Measurements from ENCODE around the gene NT5DC2. TPM values are rescaled to one million over a fixed set of nuclear protein-coding genes. Genes with fewer than 3 reads are reported as not detected.

Gene NT5DC2
- total RNA-seq, 1 experiment from 2014 or later = 215 TPM

GRCh38 chr3:52488746-52489145 is 44.9 kb downstream of the NT5DC2 start:
- H3K4me2 ChIP-seq = no peak overlapping the region
- no peak overlapping the region for H2AFZ ChIP-seq
- no peaks in the 10 kb centered on the region for H3K27me3 ChIP-seq (ENCODE audit: insufficient read depth, low read depth)
- no peak overlapping the region for H3K4me3 ChIP-seq
- H3K36me3 ChIP-seq (ENCODE audit: low read depth) = no peaks in the 10 kb centered on the region
- no TSS peak for BruUV-seq (replicated peaks)
- no peaks in the 10 kb centered on the region for H3K79me2 ChIP-seq (ENCODE audit: low read depth)
- ChIA-PET CTCF (no interaction called here), POLR2A (ENCODE audit: unreplicated experiment) (no interaction called here)
- no peak overlapping the region for H3K27ac ChIP-seq
- H3K9me2 ChIP-seq (ENCODE audit: insufficient read depth) = no peaks in the 10 kb centered on the region
- H3F3A ChIP-seq (ENCODE audit: insufficient read depth, low read depth) = no peaks in the 10 kb centered on the region
- intact Hi-C loops (cut with micrococcal nuclease; ENCODE audit: unreplicated experiment) = no loop called here
- H3K4me1 ChIP-seq (replicated peaks; ENCODE audit: insufficient read depth) = no peaks in the 10 kb centered on the region
- H4K20me1 ChIP-seq (ENCODE audit: insufficient read depth) = no peaks in the 10 kb centered on the region
- DNase-seq = no peak
- no peaks in the 10 kb centered on the region for H3K9me3 ChIP-seq (ENCODE audit: insufficient read depth, low read depth)
- no peak for TF ChIP-seq EZH2 (IDR thresholded peaks at IDR 0.05; ENCODE audit: low read depth)

GRCh38 chr3:52487788-52488691 is 45.6 kb downstream of the NT5DC2 start:
- Histone ChIP-seq H3K27me3 (ENCODE audit: insufficient read depth, low read depth) (no peaks in the 10 kb centered on the region), H3K9me3 (ENCODE audit: insufficient read depth, low read depth) (no peaks in the 10 kb centered on the region), H3K79me2 (ENCODE audit: low read depth) (no peaks in the 10 kb centered on the region), H3K36me3 (ENCODE audit: low read depth) (no peaks in the 10 kb centered on the region), H3K9me2 (ENCODE audit: insufficient read depth) (no peaks in the 10 kb centered on the region), H3F3A (ENCODE audit: insufficient read depth, low read depth) (no peaks in the 10 kb centered on the region), H3K4me2 (no peak overlapping the region), H3K27ac (no peak overlapping the region), H4K20me1 (ENCODE audit: insufficient read depth) (no peaks in the 10 kb centered on the region), H3K4me1 (replicated peaks; ENCODE audit: insufficient read depth) (no peaks in the 10 kb centered on the region), H3K4me3 (no peak overlapping the region), H2AFZ (no peak overlapping the region)
- intact Hi-C loops (cut with micrococcal nuclease; ENCODE audit: unreplicated experiment) = no loop called here
- DNase-seq = no peak
- TF ChIP-seq EZH2 (IDR thresholded peaks at IDR 0.05; ENCODE audit: low read depth) (no peak), CTCF (conservative IDR thresholded peaks at IDR 0.05) (no peak)
- no TSS peak for BruUV-seq (replicated peaks)
- ChIA-PET CTCF (no interaction called here), POLR2A (ENCODE audit: unreplicated experiment) (no interaction called here)

GRCh38 chr3:52487050-52487787 is 46.4 kb downstream of the NT5DC2 start:
- Histone ChIP-seq H4K20me1 (ENCODE audit: insufficient read depth) (no peaks in the 10 kb centered on the region), H3K4me2 (no peak overlapping the region), H3K4me3 (no peak overlapping the region), H2AFZ (no peak overlapping the region), H3K27me3 (ENCODE audit: insufficient read depth, low read depth) (no peaks in the 10 kb centered on the region), H3K79me2 (ENCODE audit: low read depth) (no peaks in the 10 kb centered on the region), H3F3A (ENCODE audit: insufficient read depth, low read depth) (no peaks in the 10 kb centered on the region), H3K27ac (no peak overlapping the region), H3K36me3 (ENCODE audit: low read depth) (no peaks in the 10 kb centered on the region), H3K9me3 (ENCODE audit: insufficient read depth, low read depth) (no peaks in the 10 kb centered on the region), H3K4me1 (replicated peaks; ENCODE audit: insufficient read depth) (no peaks in the 10 kb centered on the region), H3K9me2 (ENCODE audit: insufficient read depth) (no peaks in the 10 kb centered on the region)
- POLR2A ChIA-PET (ENCODE audit: unreplicated experiment) = no interaction called here
- CTCF ChIA-PET = no interaction called here
- intact Hi-C loops (cut with micrococcal nuclease; ENCODE audit: unreplicated experiment) = no loop called here
- TF ChIP-seq CTCF (conservative IDR thresholded peaks at IDR 0.05) = no peak
- TF ChIP-seq EZH2 (IDR thresholded peaks at IDR 0.05; ENCODE audit: low read depth) = no peak
- DNase-seq = no peak
- BruUV-seq (replicated peaks) = no TSS peak

Data from PC-9 (cell line).